AG08396 (cell line): ENCODE results near the gene CAMK1.

ENCODE experiments used
- DNase-seq: peaks from one replicate; pipeline ENCODE4 v3.0.0; 2012; ENCODE audit warnings: low spot score, mixed read lengths

CAMK1 gene

GRCh38 chr3:9769426-9770275 is at the start of gene CAMK1:
Gene CAMK1, minus strand, starts transcription at chr3:9769947. Its CDS starts 2,198 bp downstream, at chr3:9767749.
- peak; percentile 92 for DNase-seq

- no peak for DNase-seq
Measured at GRCh38 chr3:9818666-9819335, 49.1 kb upstream of the CAMK1 start.

GRCh38 chr3:9817436-9817835 is 47.7 kb upstream of the CAMK1 start:
- no peak for DNase-seq

- DNase-seq, result no peak
Measured at GRCh38 chr3:9815986-9816385, 46.2 kb upstream of the CAMK1 start.

- no peak for DNase-seq
Measured at GRCh38 chr3:9812870-9813483, 43.2 kb upstream of the CAMK1 start.

- DNase-seq, result no peak
Measured at GRCh38 chr3:9810846-9811245, 41.1 kb upstream of the CAMK1 start.

- DNase-seq, result no peak
Measured at GRCh38 chr3:9810433-9810770, 40.7 kb upstream of the CAMK1 start.

GRCh38 chr3:9809615-9810432 is 40.1 kb upstream of the CAMK1 start, which contains the start of gene TTLL3:
Gene TTLL3, plus strand, starts transcription at chr3:9810262. Its CDS starts 400 bp downstream, at chr3:9810662.
- peak; percentile 90 for DNase-seq

- no peak for DNase-seq
Measured at GRCh38 chr3:9809239-9809614, 39.5 kb upstream of the CAMK1 start.

GRCh38 chr3:9808345-9809037 is 38.7 kb upstream of the CAMK1 start:
- peak; percentile 57 for DNase-seq

- no peak for DNase-seq
Measured at GRCh38 chr3:9807981-9808344, 38.2 kb upstream of the CAMK1 start.

- DNase-seq, result no peak
Measured at GRCh38 chr3:9806688-9807589, 37.2 kb upstream of the CAMK1 start.

GRCh38 chr3:9806137-9806536 is 36.4 kb upstream of the CAMK1 start:
- DNase-seq, result no peak

GRCh38 chr3:9804996-9805395 is 35.2 kb upstream of the CAMK1 start:
- DNase-seq, result no peak

GRCh38 chr3:9803494-9803893 is 33.7 kb upstream of the CAMK1 start:
- no peak for DNase-seq

GRCh38 chr3:9800529-9800928 is 30.8 kb upstream of the CAMK1 start:
- no peak for DNase-seq

GRCh38 chr3:9797196-9797945 is 27.6 kb upstream of the CAMK1 start:
- DNase-seq, result no peak

- no peak for DNase-seq
Measured at GRCh38 chr3:9795207-9795606, 25.5 kb upstream of the CAMK1 start.

GRCh38 chr3:9794400-9794799 is 24.7 kb upstream of the CAMK1 start:
- DNase-seq, result no peak
